GM23248 (cell line): Measurements from ENCODE around the gene ACER3. TPM values are rescaled to one million over a fixed set of nuclear protein-coding genes. Genes with fewer than 3 reads are reported as not detected.

Source experiments
- DNase-seq: peaks from one replicate; pipeline ENCODE4 v3.0.0-alpha.2; 2015
- H2AFZ ChIP-seq: fragments of 200-600 bp; sonication (generic); 2 replicates; pipeline ENCODE4 v1.6.1; 2016; ENCODE audit warnings: antibody characterized with exemption
- H3F3A ChIP-seq: fragments of 200-600 bp; sonication (generic); 2 replicates; pipeline ENCODE4 v1.6.1; 2016; ENCODE audit warnings: mild to moderate bottlenecking, antibody characterized with exemption, mixed run types; ENCODE audit not compliant: insufficient read depth
- H3K27ac ChIP-seq: fragments of 200-600 bp; sonication (generic); 2 replicates; pipeline ENCODE4 v1.5.1; 2016; ENCODE audit warnings: mild to moderate bottlenecking
- H3K27me3 ChIP-seq: fragments of 200-600 bp; sonication (generic); replicated peaks from 2 replicates; pipeline ENCODE4 v1.6.1; 2016; ENCODE audit warnings: mild to moderate bottlenecking; ENCODE audit not compliant: insufficient read depth
- H3K36me3 ChIP-seq: fragments of 200-600 bp; sonication (generic); 2 replicates; pipeline ENCODE4 v1.6.1; 2016; ENCODE audit warnings: low read depth, mild to moderate bottlenecking
- H3K4me1 ChIP-seq: fragments of 200-600 bp; sonication (generic); 2 replicates; pipeline ENCODE4 v1.6.1; 2016; ENCODE audit warnings: mild to moderate bottlenecking; ENCODE audit not compliant: insufficient read depth
- H3K4me2 ChIP-seq: fragments of 200-600 bp; sonication (generic); one replicate; pipeline ENCODE4 v1.6.1; 2016; ENCODE audit warnings: mild to moderate bottlenecking; ENCODE audit not compliant: unreplicated experiment
- H3K4me3 ChIP-seq: fragments of 200-600 bp; sonication (generic); 2 replicates; pipeline ENCODE4 v1.5.1; 2016; ENCODE audit warnings: mild to moderate bottlenecking
- H3K79me2 ChIP-seq: fragments of 200-600 bp; sonication (generic); 2 replicates; pipeline ENCODE4 v1.6.1; 2016; ENCODE audit warnings: mild to moderate bottlenecking; ENCODE audit not compliant: insufficient read depth
- H3K9ac ChIP-seq: fragments of 200-600 bp; sonication (generic); 2 replicates; pipeline ENCODE4 v1.6.1; 2016; ENCODE audit warnings: mild to moderate bottlenecking
- H3K9me2 ChIP-seq: fragments of 200-600 bp; sonication (generic); 2 replicates; pipeline ENCODE4 v1.6.1; 2016; ENCODE audit warnings: mixed run types, mild to moderate bottlenecking, moderate library complexity; ENCODE audit not compliant: insufficient read depth
- H3K9me3 ChIP-seq: fragments of 200-600 bp; sonication (generic); one replicate; pipeline ENCODE4 v1.6.1; 2017; ENCODE audit warnings: low read depth
- H4K20me1 ChIP-seq: fragments of 200-600 bp; sonication (generic); 2 replicates; pipeline ENCODE4 v1.6.0; 2016; ENCODE audit not compliant: insufficient read depth
- EZH2 ChIP-seq: fragments of 200-600 bp; sonication (generic); IDR thresholded peaks from 2 replicates; pipeline ENCODE4 v1.6.1; 2018; ENCODE audit warnings: antibody characterized with exemption, mild to moderate bottlenecking; ENCODE audit not compliant: insufficient read depth, poor library complexity, severe bottlenecking
- EZH2phosphoT487 ChIP-seq: fragments of 200-600 bp; sonication (generic); IDR thresholded peaks from 2 replicates; pipeline ENCODE4 v1.6.1; 2018; ENCODE audit warnings: antibody characterized with exemption, moderate library complexity, mild to moderate bottlenecking, low read depth; ENCODE audit not compliant: insufficient read depth
- WGBS, 2 experiments: methylation state at CpG; one replicate each; pipeline ENCODE4 v1.1.6; 2015 to 2017; ENCODE audit warnings: low lambda C conversion rate in 2 of 2, low coverage in 1 of 2; ENCODE audit errors: missing lambda C conversion rate in 2 of 2; 5-methylcytosine and 5-hydroxymethylcytosine counted together
- in situ Hi-C: fragments of 300-500 bp; cut with MboI; formaldehyde crosslinking; loops from 2 replicates; pipeline ENCODE4 v1.15.0; 2020
- polyA plus RNA-seq: library from polyadenylated mRNA; unstranded; fragments of >200 nt; fragmentation: Nextera tagmentation; extraction: Ambion mirVana; gene quantifications from 2 replicates; pipeline ENCODE4 v1.2.1, GENCODE V29; 2016
- total RNA-seq: library from RNA; depleted of rRNA; stranded (reverse); fragments of >200 nt; shearing (Covaris generic); gene quantifications from 2 replicates; pipeline ENCODE4 v1.2.3, GENCODE V29; 2014

The ACER3 gene
- total and polyA plus RNA-seq, 2 experiments from 2014 or later: 9.1 to 10.2 TPM

DNA sequence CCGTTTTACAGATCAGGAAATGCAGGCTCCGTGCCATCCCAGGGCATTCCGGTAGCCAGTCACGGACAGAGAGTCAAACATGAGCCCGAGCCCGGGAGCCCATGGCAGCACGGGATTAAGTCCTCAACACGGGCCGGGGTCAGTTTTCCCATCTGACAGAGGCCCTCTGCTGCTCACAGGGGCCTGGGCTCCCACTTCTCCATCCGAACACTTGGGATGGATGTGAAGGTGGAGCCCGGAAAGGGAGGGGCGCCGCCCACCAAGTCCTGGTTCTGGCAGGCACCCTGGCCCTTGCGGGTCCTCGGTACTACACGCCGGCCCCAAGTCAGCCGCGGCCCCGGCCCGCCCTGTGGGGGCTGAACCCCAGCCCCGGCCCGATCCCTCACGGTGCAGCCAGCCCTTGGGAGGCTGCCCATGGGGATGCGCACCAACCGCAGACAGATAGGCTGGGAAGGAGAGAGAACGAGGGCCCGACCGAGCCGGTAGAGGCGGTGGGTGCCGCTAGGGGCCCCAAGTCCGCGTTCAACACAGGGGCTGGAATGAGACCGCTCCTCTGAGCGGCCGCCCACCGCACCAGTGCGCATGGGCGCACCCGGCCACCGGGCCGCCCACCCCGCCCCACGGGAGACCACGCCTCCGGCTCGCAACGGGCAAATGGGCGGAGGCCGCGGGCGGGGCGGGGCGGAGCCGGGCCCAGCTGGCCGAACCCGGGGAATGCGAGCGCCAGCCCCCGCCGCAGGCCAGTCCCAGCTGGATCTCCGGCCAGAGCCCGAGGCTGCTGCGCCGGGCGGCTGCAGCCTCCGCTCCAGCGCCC is 205.7 kb downstream of the ACER3 start, which contains the start of gene CAPN5:
CAPN5 (plus strand) TSS at position 743 of the 814 bp plus-strand sequence. CDS start 17,916 bp downstream, outside the sequence.
- DNase-seq: peak; percentile 96
- H3K4me1 ChIP-seq: peaks cover 10% of the 10 kb centered on the region; the same call in 1 of the 2 replicates
- H3F3A ChIP-seq: 0 out of 2 replicates have a peak, but pooled peaks cover 4% of the 10 kb centered on the region
- H3K4me3 ChIP-seq: peak within 1 kb of the TSS; percentile 83
- H3K9ac ChIP-seq: peak within 1 kb of the TSS; percentile 88
- H3K4me2 ChIP-seq: peak within 1 kb of the TSS; percentile 96
- H3K79me2 ChIP-seq: peaks cover 45% of the 10 kb centered on the region
- peak within 1 kb of the TSS; percentile 87 for H2AFZ ChIP-seq
- no peaks in the 10 kb centered on the region for H3K36me3 ChIP-seq
- peak within 1 kb of the TSS; percentile 88 for H3K27ac ChIP-seq
- H4K20me1 ChIP-seq: no peaks in the 10 kb centered on the region
- H3K9me3 ChIP-seq: no peaks in the 10 kb centered on the region
- no peaks in the 10 kb centered on the region for H3K27me3 ChIP-seq
- no peak for TF ChIP-seq EZH2
- no peak for TF ChIP-seq EZH2phosphoT487
- 2% methylated on average over 31 to 40 of the region's 69 CpGs for WGBS, 2 experiments
- no peaks in the 10 kb centered on the region for H3K9me2 ChIP-seq
- in situ Hi-C loops: no loop called here

DNA sequence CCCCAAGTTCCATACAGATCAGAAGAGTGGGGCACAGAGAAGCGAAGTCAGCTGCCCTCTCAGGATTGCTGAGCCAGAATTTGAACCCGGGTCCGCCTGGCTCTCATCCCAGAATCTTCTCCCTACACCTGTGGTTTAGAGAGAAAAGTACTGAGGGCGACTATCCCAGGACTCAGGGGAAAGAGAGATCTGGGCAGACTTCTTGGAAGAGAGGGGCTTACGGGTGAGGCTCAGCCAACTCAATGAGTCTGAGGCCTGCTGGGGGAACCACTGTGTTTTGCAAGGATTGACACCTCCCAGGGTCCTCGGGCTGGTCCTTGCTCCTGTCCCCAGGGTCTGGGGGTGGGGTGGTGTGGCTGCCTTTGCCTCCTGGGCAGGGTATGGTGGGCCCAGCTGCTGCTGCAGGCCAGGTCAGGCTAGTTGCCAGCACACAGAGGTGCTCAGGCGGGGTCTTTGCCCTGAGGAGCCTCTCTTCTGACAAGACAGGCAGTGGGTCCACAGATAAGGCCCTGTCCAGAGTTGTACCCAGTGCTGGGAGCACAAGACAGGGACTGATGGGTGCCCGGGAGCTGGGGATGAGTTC is 207.2 kb downstream of the ACER3 start:
- in situ Hi-C loops: no loop called here
- Histone ChIP-seq H3K4me1 (peaks cover 25% of the 10 kb centered on the region), H3K9ac (peak overlapping the region; percentile 88)

DNA sequence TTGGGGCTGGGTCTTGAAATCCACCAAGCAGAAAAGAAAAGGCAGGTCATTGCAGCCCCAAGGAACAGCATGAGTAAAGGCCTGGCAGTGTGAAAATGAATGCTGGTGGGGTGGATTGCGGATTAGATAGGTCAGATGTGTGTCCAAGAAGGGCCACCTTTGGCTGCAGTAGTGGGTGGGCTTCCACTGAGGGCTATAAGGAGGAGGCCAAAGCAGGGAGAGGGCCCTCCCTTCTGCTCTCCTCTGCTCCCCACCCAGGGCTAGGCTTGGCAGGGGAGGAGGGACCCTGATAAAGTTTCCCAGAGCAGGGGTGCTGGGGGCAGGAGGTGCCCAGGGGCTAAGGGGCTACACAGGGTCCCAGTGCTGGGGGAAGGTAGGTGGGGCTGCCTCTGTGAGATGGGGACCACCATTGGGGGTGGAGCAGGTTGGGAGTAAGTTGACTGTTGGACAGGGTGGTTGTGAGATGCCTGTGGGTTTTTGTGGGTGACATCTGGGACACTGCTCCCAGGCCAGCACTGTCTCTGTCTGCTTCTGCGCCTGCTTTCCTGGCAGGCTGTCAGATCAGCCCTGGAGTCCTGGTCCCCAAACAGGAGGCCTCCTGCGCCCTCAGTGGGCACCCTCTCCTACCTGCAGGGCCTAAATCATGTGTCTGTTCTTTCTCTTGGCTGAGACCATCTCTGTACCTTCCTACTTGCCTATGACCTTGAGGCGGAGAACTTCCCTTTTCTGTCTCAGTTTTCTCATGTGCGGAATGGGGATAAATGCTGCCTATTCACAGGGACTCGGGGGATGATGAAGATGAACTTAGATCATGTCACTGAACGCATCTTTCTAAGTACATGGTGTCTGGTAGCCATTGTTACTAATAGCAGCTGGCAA is 208.0 kb downstream of the ACER3 start:
- in situ Hi-C loops: no loop called here
- peak overlapping the region; percentile 96 for H3K4me2 ChIP-seq

More for the DNA sequence above, 207.2 kb downstream of the ACER3 start:
- Histone ChIP-seq H3K27me3 (no peaks in the 10 kb centered on the region), H2AFZ (no peak overlapping the region), H4K20me1 (no peaks in the 10 kb centered on the region), H3K27ac (no peak overlapping the region), H3K9me2 (no peaks in the 10 kb centered on the region), H3K79me2 (peaks cover 50% of the 10 kb centered on the region), H3K4me3 (peak overlapping the region; percentile 83), H3K9me3 (no peaks in the 10 kb centered on the region), H3F3A (peaks cover 16% of the 10 kb centered on the region), H3K36me3 (no peaks in the 10 kb centered on the region), H3K4me2 (peak overlapping the region; percentile 96)
- no peak for TF ChIP-seq EZH2phosphoT487
- TF ChIP-seq EZH2: no peak
- no peak for DNase-seq
- 91 to 94% methylated on average over 8 of the region's 8 CpGs for WGBS, 2 experiments

More for the DNA sequence above, 208.0 kb downstream of the ACER3 start:
- Histone ChIP-seq H4K20me1 (no peaks in the 10 kb centered on the region), H3F3A (peaks cover 22% of the 10 kb centered on the region), H3K9me2 (no peaks in the 10 kb centered on the region), H3K27me3 (no peaks in the 10 kb centered on the region), H3K4me1 (peaks cover 32% of the 10 kb centered on the region), H3K9ac (0 out of 2 replicates have a peak overlapping the region, but pooled peaks have one; percentile 88), H3K79me2 (peaks cover 50% of the 10 kb centered on the region), H3K36me3 (no peaks in the 10 kb centered on the region), H3K27ac (no peak overlapping the region), H3K9me3 (no peaks in the 10 kb centered on the region), H2AFZ (no peak overlapping the region), H3K4me3 (no peak overlapping the region)
- WGBS, 2 experiments: 84 to 92% methylated on average over 7 of the region's 7 CpGs
- TF ChIP-seq EZH2phosphoT487 (no peak), EZH2 (no peak)
- no peak for DNase-seq
